NB4 (cell line): ENCODE data around the gene PODXL.

Experiments used
- CTCF ChIP-seq: IDR thresholded peaks from one replicate; pipeline ENCODE4 v1.5.1; 2012; ENCODE audit warnings: low read depth, low read length
- MAX ChIP-seq: IDR thresholded peaks from 2 replicates; pipeline ENCODE4 v1.6.1; 2011; ENCODE audit warnings: low read depth, low read length
- POLR2A ChIP-seq: IDR thresholded peaks from 2 replicates; pipeline ENCODE4 v1.6.1; 2011; ENCODE audit warnings: mild to moderate bottlenecking; ENCODE audit not compliant: insufficient read length; ENCODE audit errors: extremely low read depth

DNA sequence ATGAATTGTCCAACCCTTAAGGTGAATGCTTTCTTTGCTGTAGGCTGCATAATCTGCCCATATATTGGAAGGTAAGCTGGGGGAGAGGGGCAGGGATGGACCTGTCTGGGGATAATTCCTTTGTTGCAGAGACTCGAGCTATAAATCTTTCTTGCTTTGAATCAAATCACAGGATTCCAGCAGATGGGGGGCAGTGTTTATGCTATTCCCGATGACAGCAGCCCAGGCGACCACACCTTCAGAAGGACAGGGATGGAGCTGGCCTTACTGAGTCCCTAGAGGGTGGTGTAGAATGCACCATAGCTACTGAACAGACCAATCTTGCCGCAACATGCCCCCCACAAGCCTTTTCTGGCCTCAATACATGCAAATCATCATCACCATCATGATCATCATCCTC, 2.5 kb downstream of the PODXL start:
- TF ChIP-seq CTCF (no peak), POLR2A (no peak), MAX (no peak)
